Fibroblast of peridontal ligament (primary cell): ENCODE data around the gene HSPG2.
"Not testable (repeated sequence)": the region's sequence is repeated elsewhere in the genome, so short reads cannot be mapped to it uniquely, and the experiment has no call there.

Source experiments
- DNase-seq: peaks from one replicate; pipeline ENCODE4 v3.0.0-alpha.2; 2010; ENCODE audit errors: extremely low read depth

The HSPG2 gene

GRCh38 chr1:21843996-21844395 lies 93.1 kb downstream of the HSPG2 start:
- no peak for DNase-seq

GRCh38 chr1:21843208-21843607 lies 93.9 kb downstream of the HSPG2 start:
- DNase-seq: no peak

- DNase-seq: no peak
These were observed 94.4 kb downstream of the HSPG2 start for GRCh38 chr1:21842606-21843162.

GRCh38 chr1:21841852-21842466 lies 95.2 kb downstream of the HSPG2 start:
- DNase-seq: no peak

- DNase-seq: no peak
These were observed 96.1 kb downstream of the HSPG2 start for GRCh38 chr1:21840981-21841380.

GRCh38 chr1:21839337-21840037 lies 97.6 kb downstream of the HSPG2 start:
- DNase-seq: no peak

- no peak for DNase-seq
These were observed 98.6 kb downstream of the HSPG2 start for GRCh38 chr1:21838359-21839157.

- no peak for DNase-seq
These were observed 99.6 kb downstream of the HSPG2 start for GRCh38 chr1:21837476-21837875.

GRCh38 chr1:21836729-21837128 lies 100.4 kb downstream of the HSPG2 start:
- DNase-seq: no peak

GRCh38 chr1:21836010-21836409 lies 101.1 kb downstream of the HSPG2 start:
- no peak for DNase-seq

GRCh38 chr1:21834666-21835065 lies 102.4 kb downstream of the HSPG2 start:
- no peak for DNase-seq

GRCh38 chr1:21834094-21834493 lies 103.0 kb downstream of the HSPG2 start:
- DNase-seq: no peak

- DNase-seq: no peak
These were observed 103.6 kb downstream of the HSPG2 start for GRCh38 chr1:21833392-21833976.

GRCh38 chr1:21831454-21831970 lies 105.6 kb downstream of the HSPG2 start:
- DNase-seq: no peak

- no peak for DNase-seq
These were observed 106.2 kb downstream of the HSPG2 start for GRCh38 chr1:21830792-21831453.

- DNase-seq: no peak
These were observed 107.8 kb downstream of the HSPG2 start for GRCh38 chr1:21829294-21829693.

GRCh38 chr1:21828506-21829210 lies 108.5 kb downstream of the HSPG2 start:
- DNase-seq: no peak

- DNase-seq: no peak
These were observed 109.0 kb downstream of the HSPG2 start for GRCh38 chr1:21828075-21828474.

GRCh38 chr1:21827141-21827679 lies 109.9 kb downstream of the HSPG2 start:
- DNase-seq: no peak

- DNase-seq: not testable (repeated sequence)
These were observed 110.4 kb downstream of the HSPG2 start for GRCh38 chr1:21826694-21827093.
